RCC 7860 (cell line): ENCODE measurements around the gene ARHGEF6.
"Not testable (repeated sequence)": the region's sequence is repeated elsewhere in the genome, so short reads cannot be mapped to it uniquely, and the experiment has no call there.

Experiments used
- DNase-seq: peaks from one replicate; pipeline ENCODE4 v3.0.0-alpha.2; 2015; ENCODE audit warnings: low spot score
- FAIRE-seq: peaks from 2 replicates; lab custom pipeline; 2012; peaks lifted over from hg19 to GRCh38; lab: Jason Lieb, UNC

The ARHGEF6 gene

DNA sequence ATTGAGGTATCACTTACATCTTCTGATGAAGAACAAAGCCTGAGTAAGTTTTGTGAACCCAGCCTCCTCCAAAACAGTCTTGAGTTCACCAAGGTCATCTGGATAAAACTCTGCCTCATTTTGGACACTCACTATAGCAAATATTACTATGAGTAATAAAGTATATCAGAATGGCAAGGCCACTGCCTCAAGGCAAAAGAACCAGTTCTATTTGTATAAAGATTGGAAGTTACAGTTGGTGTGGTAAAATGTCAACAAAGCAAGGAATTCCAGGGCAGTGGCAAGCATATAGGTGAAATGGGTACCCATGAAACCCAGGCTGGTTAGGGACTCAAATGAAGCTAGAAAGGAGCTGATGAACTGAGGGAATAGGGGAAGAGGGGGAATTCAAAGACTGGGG is 2.4 kb upstream of the ARHGEF6 start:
- FAIRE-seq (no peak), DNase-seq (no peak)

DNA sequence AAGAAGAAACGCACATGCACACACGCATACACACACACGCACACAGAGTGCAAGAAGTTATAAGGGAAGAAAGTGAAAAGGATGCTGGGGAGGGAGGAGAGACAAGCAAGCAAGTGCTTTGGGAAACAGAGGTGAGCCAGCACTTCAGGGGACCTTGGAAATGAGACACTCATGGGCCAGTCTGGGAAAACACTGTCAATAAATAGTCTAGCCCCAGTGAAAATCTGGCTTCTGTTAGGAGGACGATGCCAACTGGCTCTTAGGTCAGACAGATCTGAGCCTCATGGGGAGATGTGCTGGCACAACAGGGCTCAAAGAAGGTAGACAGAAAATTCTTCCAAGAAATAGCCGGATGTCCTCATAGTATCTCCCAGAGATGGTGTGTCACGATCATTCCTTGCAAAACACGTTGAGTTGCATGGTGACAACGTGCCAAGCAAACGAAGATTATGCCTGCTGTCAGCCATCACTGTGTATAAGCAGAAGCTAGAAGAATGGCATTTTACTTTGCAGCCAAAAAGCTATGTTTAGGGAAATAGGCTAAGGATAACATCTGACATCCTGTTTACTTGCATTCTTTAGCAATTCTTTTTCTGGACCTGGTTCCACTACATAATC is 557 bp upstream of the ARHGEF6 start:
- DNase-seq = no peak
- no peak for FAIRE-seq

DNA sequence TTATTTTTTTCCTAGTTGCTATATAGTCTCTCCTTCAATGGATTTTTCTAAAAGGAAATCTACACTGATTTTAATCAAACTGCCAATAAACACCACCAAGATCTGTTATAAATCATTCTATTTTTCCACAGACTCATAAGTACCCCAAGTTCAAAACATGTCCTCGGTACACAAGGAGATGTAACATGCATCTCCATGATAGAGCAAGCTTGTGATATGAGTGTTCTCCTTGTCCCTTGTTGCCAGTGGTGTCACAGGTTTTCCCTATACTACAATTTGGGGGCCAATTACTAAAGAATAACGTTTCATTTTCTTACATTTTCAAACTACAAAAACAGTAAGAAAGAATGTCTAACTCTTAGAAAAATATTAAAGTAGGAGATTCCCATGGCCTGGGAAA is 491 bp downstream of the ARHGEF6 start:
- DNase-seq (no peak), FAIRE-seq (no peak)

DNA sequence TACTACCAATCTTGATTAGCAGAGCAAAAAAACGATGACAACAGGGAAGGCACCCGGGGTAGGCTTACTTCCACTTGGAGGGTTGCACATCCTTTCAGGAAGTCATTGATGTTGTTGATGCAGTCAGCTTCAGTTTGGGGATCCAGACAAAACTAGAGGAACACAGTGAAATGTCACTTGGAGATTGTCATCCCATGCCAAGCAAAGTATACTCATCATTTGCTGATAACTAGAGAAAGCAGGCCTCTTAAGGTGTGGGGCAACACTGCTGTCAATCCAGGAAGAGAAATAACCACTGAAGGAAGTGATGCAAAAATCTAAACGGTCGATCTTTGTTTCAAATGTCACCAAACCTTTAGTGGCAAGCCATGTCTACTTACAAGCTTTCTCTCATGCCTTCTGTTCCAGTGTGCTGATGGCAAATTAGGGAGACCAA is 1.4 kb downstream of the ARHGEF6 start:
- FAIRE-seq (no peak), DNase-seq (no peak)

DNA sequence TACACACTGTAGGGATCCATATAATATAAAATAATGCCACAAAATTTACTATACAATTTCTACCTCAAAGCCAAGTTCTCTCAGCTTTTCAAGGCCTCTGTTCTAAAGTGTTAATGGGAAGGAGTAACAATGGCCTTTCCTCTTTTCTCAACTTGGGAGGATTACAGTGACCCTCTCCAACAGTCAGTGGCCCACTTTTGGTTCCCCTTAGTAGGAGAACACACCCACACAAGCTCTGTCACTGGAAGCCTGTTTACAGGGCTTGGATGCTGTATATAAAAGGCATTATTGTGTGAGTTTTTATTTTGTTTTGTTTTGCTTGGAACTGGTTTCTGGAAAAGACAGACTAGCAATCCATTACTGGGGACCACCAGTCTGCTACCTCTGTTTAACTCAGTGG is 1.8 kb downstream of the ARHGEF6 start:
- DNase-seq (no peak), FAIRE-seq (no peak)

DNA sequence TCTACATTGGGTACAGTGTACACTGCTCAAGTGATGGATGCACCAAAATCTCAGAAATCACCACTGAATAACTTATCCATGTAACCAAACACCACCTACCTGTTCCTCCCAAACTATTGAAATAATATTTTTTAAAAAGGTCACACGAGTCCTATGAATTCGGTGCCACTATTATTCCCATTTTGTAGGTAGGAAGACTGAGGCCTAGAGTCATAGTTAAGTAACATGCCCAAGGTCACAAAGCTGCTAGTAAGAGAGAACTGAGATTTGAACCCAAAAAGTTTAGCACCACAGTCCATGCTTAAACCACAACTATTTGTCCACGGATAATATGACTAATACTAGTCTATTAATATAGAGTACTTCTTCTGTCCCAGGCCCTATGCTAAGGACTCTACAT is 2.7 kb downstream of the ARHGEF6 start:
- DNase-seq = no peak
- FAIRE-seq = no peak

DNA sequence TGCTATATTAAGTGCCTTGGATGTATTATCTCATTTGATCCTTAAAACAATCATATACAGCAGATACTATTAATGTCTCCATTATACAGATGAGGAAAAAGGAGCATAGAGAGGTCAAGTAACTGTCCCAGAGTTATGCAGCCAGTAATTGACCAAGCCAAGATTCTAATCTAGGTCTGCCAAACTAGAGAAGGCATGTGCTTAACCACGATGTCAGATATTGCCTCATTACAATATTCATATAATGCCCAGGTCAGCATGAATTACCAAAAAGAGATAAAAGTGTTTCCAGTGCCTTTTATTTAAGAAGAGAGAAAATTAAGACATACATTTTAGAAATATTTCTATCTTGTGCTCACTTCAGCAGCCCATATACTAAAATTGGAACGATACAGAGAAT is 7.1 kb downstream of the ARHGEF6 start:
- no peak for FAIRE-seq

DNA sequence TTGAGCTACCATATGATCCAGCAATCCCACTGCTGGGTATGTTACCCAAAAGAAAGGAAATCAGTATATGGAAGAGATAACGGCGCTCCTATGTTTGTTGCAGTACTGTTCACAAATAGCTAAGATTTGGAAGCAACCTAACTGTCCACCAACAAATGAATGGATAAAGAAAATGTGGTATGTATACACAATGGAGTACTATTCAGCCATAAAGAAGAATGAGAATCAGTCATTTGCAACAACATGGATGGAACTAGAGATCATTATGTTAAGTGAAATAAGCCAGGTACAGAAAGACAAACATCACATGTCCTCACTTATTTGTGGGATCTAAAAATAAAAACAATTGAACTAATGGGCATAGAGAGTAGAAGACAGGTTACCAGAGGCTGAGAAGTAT is 8.9 kb downstream of the ARHGEF6 start:
- FAIRE-seq = not testable (repeated sequence)

More for the DNA sequence above, 7.1 kb downstream of the ARHGEF6 start:
- no peak for DNase-seq

DNA sequence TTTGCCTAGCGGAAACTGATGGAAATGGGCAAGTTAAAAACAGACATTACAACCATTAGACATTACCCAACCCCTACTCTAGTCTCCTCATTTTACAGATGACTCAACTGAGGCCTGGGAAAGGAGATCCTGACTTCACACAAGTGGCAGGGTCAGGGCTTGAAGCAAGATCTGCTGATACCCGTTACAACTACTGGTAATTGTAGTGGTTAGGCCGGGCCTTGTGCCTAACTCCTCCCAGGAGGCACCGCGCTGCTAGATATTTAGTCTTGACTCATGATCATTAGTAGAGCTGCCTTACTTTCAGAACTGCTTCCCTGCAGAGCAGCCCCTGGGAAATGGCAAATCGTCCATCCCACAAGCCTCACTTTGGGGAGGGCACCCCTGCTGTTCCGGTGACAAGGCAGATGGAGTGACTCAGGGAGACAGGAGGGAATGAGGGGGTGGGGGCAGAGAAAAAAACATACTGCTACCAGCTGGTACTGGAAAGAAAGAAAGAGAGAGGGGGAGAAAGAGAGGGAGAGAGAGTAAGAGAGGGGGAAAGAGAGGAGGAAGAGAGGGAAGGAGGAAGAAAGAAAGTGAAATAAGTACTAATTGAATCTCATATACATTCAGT is 12.2 kb downstream of the ARHGEF6 start:
- peak; percentile 98 for FAIRE-seq
- peak; percentile 91 for DNase-seq

More for the DNA sequence above, 8.9 kb downstream of the ARHGEF6 start:
- DNase-seq = not testable (repeated sequence)

DNA sequence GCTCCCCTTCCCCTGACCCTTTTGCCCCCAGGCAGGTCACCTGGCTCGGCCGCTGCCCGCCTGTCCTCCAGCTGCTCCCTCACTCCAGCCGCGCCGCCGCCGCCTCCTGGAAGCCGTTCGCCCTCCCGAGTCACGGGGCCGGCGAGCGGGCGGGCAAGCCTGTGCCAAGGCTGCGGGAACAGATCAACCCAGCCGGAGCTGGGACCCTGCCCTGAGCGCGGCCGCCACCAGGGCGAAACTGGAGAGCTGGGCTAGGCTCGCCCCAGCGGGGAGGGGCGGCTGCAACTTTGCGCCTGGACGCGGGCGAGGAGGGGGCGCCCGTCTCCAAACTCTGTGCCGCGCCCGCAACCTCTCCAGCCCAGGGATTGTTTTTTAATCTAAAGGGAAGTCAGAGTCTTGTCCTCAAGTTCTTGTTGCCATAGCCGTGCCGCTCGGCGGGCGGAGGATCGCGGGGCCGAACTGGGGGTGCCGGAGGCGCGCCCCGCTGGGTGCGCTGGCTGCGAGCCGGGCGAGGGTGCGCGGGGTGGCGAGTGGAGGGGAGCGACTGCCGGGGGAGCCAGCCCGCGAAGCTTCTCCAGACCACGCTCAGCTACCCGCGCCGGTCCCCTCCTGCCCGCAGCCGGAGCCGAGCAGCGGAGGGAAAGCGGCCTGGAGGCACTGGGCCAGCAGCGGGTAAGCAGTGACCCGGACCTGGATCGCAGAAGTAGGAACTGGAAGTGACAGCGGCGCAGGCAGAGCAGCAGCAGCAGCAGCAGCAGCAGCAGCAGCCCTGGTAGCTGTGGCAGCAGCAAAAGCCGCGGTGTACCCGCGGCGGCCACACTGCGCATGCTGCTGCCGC is 13.4 kb downstream of the ARHGEF6 start:
- DNase-seq = peak; percentile 48
- FAIRE-seq = no peak

DNA sequence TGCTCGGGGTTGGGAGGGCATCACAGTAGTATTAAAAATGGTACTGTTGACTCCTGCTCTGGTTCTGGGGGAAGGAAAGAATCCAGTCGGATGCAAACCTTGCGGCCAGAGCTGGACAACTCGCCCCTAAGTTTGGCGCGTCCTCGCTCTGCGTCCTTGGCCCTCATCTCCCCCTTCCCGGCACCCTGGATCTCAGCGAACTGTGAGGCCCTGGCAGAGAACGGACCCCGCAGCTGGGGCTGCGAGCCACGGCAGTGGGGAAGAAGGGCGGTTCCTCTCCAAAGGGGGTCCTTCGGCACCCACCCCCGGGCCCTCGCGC is 14.0 kb downstream of the ARHGEF6 start:
- FAIRE-seq = no peak

DNA sequence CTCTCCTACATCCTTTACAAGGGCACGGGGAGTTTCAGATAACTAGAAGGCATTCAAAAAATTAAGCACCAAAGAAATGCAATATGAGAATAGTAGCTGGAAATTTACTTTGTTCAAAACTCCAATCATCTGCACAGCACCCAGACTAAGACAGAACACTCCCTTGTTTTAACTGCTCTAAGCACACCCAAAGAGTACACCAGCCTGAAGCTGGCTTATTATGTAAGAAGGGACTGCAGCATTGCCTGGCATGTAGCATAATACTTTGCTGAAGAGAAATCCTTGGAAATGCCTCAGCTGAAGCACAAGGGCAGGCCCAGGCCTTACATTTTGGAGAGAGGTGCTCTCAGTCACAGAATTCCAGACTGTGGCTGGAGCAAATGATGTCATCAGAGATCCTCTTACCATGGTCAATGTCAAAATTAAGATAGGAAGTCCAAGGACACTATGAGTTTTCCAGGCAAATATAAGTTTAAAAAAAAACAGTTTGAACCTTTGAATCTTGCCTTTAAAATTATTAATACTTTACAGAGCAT is 14.8 kb downstream of the ARHGEF6 start:
- FAIRE-seq (peak; percentile 20), DNase-seq (no peak)

More for the DNA sequence above, 14.0 kb downstream of the ARHGEF6 start:
- no peak for DNase-seq

DNA sequence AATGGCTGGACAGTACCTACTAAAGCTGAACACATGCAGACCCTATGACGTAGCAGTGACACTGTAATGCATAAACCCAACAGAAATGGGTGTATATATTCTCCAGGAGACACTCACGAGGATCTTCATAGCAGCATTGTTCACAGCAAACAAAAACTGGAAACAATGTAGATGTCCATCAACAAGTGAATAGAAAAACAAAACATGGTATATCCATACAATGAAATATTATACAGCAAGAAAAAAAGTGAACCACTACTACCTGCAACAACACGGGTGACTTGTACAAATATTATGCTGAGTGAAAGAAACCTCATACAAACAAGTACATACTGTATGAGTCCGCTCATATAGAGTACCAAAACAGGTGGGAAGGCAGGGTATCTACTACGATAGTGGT is 16.5 kb downstream of the ARHGEF6 start:
- DNase-seq (no peak), FAIRE-seq (no peak)

DNA sequence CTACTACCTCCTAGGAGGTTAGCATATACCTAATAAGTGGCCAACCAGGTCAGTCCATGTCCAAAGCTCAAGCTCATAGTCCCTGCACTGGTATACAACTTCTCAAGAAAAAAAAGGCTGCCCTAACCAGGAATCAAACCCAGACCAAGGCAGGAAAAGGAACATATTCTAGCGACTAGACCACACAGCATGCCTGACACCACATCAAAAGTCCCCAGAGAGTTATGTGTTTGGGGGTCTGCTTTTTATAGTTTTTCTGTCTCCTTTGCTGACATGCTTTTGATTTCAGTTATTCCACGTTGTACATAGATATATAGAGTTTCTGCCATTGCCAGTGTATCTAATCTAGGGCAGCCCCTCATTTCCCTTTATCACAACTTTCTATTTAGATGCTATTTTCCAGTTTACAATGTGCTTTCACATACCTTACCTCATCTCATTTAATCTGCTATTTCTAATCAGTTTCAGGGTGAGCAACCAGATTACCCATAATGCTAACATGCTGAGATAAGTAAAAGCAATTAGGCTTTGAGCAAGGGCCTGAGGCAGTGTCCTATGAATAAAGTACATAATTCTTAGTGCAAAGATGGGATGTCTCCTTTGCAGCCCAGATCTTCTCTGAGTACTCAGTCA is 17.8 kb downstream of the ARHGEF6 start:
- no peak for FAIRE-seq
- DNase-seq = no peak

DNA sequence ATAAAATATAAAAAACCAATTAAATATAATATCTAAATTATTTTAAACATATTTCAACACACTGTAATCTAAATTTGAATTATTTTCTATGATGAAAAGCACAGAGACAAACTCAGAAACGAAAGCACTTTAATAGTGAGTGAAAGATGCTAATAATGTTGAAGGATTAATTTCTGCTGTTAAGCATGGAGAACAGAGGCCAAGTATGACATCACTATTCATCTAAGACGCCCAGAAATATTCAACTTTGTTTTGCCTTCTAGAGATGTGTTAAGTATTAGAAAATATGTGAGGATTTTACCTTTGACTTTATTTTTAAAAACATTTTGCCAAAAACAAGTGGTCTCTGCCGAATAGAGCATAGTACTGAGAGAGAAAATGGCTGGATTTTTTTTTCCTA is 19.3 kb downstream of the ARHGEF6 start:
- DNase-seq (no peak), FAIRE-seq (peak; percentile 30)

DNA sequence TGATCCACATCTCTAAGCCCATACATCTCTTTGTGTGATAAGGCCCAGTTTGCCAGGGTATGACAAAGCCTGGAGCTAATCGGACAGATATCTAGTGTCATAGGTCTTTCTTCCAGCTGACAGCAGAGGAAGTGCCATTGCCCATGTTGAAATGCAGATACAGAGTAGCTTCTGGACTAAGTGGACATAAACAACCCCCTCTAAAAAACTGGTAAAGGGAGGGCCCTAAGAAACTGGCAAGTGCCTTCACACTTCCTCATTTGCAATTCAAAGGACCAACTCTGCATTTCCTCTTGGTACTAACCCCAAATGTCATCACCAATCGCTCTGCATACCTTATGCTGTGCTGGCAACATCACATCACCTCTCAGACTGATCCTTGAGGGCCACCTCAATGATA is 20.8 kb downstream of the ARHGEF6 start:
- DNase-seq (no peak), FAIRE-seq (no peak)

DNA sequence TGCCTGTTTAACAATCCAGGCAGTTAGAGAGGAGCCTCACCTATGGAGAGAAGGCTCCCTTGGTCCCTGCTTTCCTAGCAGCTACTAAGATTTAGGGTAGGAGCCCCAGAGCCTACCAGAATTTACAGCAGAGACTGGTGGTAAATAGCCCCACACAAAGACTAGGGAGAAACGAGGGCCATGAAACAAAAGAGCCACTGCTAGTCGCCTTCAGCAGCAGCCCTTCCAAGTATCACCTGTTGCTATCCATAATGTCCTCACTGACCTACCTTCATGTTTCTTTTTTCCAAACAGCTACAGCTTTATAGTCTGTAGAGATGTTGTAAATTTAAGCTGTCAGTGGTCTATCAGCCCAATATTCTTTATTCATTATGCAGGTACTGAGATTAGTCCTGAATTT is 25.3 kb downstream of the ARHGEF6 start:
- no peak for FAIRE-seq

DNA sequence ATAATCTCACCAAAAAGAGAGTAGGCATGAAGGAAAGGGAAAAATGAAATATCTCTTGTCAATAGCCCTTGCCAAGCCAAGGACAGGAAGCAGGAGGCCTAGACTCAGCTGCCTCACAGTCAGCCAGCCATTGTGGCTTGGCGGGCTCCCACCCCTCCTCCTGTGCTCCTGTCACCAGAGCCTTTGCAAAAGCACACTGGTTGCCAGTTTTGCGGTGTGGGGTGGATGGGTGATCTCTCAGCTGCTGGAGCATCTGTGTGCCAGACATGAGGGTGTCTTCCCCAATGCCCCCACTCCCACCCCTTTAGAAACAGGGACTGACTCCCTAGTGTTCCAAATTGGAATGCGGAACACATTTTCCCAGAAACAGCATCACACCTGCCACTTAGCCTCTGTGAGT is 26.1 kb downstream of the ARHGEF6 start:
- no peak for FAIRE-seq
- no peak for DNase-seq

More for the DNA sequence above, 25.3 kb downstream of the ARHGEF6 start:
- no peak for DNase-seq

DNA sequence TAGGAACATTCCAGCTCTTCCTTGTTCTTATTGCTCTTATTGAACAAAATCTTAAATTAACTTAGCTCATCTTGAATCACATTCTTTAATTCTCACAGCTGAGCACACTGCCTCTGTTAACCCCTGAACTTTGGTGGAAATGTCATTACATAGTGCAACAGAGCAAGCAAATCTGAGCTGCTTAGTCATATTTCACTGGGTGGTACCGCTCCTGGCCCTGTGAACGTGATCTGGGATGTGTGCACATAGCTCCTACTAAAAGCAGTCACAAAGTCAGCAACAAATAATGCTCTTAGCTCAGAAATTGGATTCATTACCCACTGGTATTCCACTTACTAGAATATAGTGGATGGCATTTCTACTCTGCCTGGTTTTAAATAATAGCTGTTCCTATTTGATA is 27.9 kb downstream of the ARHGEF6 start:
- FAIRE-seq (peak; percentile 96), DNase-seq (peak; percentile 65)

DNA sequence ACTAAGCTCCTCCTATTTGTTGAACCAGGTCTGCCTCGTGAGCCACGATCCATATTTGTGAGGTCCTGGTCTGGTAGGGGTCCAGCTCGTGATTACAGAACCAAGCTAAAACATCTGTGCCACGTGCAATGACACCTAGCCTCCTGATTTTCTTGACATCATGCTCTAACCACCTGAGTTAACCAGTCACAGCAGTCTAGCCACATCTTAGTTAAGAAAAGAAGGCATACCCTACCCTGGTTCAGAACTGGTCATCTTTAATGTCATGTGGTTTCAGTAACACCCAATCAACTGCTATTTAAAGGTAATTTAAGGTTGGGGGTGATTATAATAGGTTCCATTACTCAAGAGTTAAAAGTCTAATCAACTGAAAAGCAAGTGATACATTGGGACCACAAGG is 28.4 kb downstream of the ARHGEF6 start:
- peak; percentile 22 for DNase-seq
- no peak for FAIRE-seq

DNA sequence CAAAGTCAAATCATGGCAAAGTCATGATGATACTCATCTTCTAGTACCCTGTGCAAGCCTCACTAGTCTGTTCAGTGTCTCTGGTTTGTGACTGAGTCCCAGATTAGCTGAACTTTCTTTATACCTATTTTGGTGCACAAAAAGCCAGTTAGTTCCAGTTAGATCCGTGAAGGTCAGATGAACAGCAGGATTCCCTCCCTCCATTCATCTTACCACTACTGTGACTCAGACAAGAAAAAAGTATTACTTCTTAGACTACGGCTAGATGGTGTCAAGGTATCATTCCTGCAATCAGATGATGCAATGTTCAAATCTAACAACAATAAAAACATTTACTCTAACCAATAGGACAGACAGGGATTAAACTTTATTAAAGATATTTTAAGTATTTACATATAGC is 30.4 kb downstream of the ARHGEF6 start:
- FAIRE-seq = peak; percentile 95
- peak; percentile 56 for DNase-seq
